ES-I3 (cell line): ENCODE data around the gene MEIS1.

Source experiments
- H3K36me3 ChIP-seq: 2 replicates; pipeline ENCODE4 v1.6.1; 2013; ENCODE audit warnings: mild to moderate bottlenecking, low read length, control low read depth, moderate library complexity; ENCODE audit not compliant: insufficient read depth
- H3K4me1 ChIP-seq: 2 replicates; pipeline ENCODE4 v1.6.1; 2013; ENCODE audit warnings: mild to moderate bottlenecking, control low read depth, low read length; ENCODE audit not compliant: insufficient read depth
- H3K9ac ChIP-seq: 2 replicates; pipeline ENCODE4 v1.6.1; 2013; ENCODE audit warnings: low read depth, mild to moderate bottlenecking, low read length, moderate library complexity
- H3K9me3 ChIP-seq: 2 replicates; pipeline ENCODE4 v1.6.1; 2013; ENCODE audit warnings: mild to moderate bottlenecking, low read length, moderate library complexity; ENCODE audit not compliant: control insufficient read depth, insufficient read depth

Gene MEIS1

DNA sequence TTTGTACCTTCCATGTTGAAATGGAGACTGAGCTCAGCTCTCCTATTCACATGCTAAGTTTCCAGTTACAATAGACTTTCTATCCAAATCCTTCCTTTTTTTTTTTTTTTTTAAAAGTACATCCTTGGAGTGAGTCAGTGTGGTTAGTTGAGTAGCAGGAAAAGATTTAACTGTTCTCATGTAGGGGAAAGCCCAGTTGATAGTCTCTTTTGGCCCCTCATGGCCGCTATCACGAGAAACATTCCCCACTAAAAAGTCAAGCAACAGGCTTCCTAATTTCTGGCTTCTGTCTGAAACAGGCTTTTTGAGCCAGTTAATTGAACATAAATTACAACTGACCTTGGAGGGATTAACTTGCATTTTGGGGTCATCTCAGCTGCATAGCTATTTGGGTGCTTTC, 161.3 kb downstream of the MEIS1 start:
- Histone ChIP-seq H3K9ac (no peak overlapping the region), H3K9me3 (peaks cover 2% of the 10 kb centered on the region; the same call in 1 of the 2 replicates), H3K4me1 (peaks cover 13% of the 10 kb centered on the region), H3K36me3 (no peaks in the 10 kb centered on the region)

- peaks cover 2% of the 10 kb centered on the region; the same call in 1 of the 2 replicates for H3K9me3 ChIP-seq
- no peaks in the 10 kb centered on the region for H3K36me3 ChIP-seq
- peaks cover 1% of the 10 kb centered on the region; the same call in 1 of the 2 replicates for H3K4me1 ChIP-seq
- H3K9ac ChIP-seq, result no peak overlapping the region
Measured at GRCh38 chr2:66601624-66602023, 166.7 kb downstream of the MEIS1 start.

DNA sequence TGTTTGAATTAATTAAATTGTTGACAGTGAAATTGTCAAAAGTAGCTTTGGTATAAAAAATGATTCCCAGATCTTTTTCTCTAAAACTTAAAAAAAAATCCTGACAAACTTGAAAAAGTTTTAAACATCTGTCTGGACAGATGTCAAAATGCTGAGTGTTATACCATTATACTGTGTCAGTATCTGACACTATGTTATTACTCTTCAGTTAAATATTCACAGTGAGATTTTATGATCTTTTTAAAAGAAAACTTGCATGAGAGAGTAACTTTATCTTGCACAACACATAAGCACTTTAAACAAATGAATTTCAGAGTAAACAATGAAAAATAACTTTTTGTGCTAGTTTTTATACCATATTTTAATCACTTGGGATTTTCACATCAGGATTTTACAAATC, 167.4 kb downstream of the MEIS1 start:
- no peaks in the 10 kb centered on the region for H3K4me1 ChIP-seq
- no peaks in the 10 kb centered on the region for H3K36me3 ChIP-seq
- H3K9ac ChIP-seq, result no peak overlapping the region
- H3K9me3 ChIP-seq, result peaks cover 2% of the 10 kb centered on the region; the same call in 1 of the 2 replicates

GRCh38 chr2:66604326-66604725, 169.4 kb downstream of the MEIS1 start:
- H3K9ac ChIP-seq, result no peak overlapping the region

GRCh38 chr2:66604976-66605375, 170.1 kb downstream of the MEIS1 start:
- no peaks in the 10 kb centered on the region for H3K4me1 ChIP-seq
- H3K36me3 ChIP-seq, result no peaks in the 10 kb centered on the region
- H3K9ac ChIP-seq, result no peak overlapping the region
- no peaks in the 10 kb centered on the region for H3K9me3 ChIP-seq

More at GRCh38 chr2:66604326-66604725, 169.4 kb downstream of the MEIS1 start:
- H3K4me1 ChIP-seq, result no peaks in the 10 kb centered on the region
- H3K36me3 ChIP-seq, result no peaks in the 10 kb centered on the region
- no peaks in the 10 kb centered on the region for H3K9me3 ChIP-seq

GRCh38 chr2:66607152-66607551, 172.2 kb downstream of the MEIS1 start:
- H3K36me3 ChIP-seq, result no peaks in the 10 kb centered on the region
- no peak overlapping the region for H3K9ac ChIP-seq
- no peaks in the 10 kb centered on the region for H3K9me3 ChIP-seq
- no peaks in the 10 kb centered on the region for H3K4me1 ChIP-seq
